ENCODE measurements around the gene LEF1. TPM values are rescaled to one million over a fixed set of nuclear protein-coding genes. Genes with fewer than 3 reads are reported as not detected.

LEF1 gene
- total RNA-seq, 1 donor from 2014 or later: 76.6 TPM

DNA sequence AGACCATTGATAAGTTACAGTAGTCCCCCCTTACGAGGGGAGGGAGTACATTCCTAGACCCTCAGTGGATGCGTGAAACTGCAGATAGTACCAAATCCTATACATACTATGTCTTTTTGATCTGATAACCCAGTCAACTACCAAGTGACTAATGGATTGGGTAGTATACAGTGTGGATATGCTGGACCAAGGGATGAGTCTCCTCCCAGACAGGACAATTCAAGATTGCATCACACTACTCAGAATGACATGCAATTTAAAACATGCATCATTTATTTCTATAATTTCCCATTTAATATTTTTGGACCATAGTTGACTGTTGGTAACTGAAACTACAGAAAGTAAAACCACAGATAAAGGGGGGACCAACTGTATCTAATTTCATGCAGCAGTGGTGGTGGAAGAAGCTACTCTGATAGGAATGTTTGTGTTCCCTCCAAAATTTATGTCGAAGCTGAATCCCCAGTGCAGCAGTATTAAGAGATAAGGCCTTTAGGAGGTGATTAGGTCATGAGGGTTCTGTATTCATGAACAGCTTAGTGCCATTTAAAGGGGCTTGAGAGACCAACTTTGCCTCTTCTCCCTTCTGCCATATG is 167.1 kb downstream of the LEF1 start:
- no peak for DNase-seq (ENCODE audit: low spot score in 2 of 2, unreplicated experiment in 2 of 2)
- H3K9me3 Mint-ChIP-seq: peaks cover 5% of the 10 kb centered on the region
- H3K27me3 Mint-ChIP-seq (ENCODE audit: low read depth): no peaks in the 10 kb centered on the region
- H3K27ac Mint-ChIP-seq: no peak overlapping the region
- TF ChIP-seq, protein P1, sequence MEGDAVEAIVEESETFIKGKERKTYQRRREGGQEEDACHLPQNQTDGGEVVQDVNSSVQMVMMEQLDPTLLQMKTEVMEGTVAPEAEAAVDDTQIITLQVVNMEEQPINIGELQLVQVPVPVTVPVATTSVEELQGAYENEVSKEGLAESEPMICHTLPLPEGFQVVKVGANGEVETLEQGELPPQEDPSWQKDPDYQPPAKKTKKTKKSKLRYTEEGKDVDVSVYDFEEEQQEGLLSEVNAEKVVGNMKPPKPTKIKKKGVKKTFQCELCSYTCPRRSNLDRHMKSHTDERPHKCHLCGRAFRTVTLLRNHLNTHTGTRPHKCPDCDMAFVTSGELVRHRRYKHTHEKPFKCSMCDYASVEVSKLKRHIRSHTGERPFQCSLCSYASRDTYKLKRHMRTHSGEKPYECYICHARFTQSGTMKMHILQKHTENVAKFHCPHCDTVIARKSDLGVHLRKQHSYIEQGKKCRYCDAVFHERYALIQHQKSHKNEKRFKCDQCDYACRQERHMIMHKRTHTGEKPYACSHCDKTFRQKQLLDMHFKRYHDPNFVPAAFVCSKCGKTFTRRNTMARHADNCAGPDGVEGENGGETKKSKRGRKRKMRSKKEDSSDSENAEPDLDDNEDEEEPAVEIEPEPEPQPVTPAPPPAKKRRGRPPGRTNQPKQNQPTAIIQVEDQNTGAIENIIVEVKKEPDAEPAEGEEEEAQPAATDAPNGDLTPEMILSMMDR (IDR thresholded peaks at IDR 0.05; ENCODE audit: unreplicated experiment): no peak
- H3K4me1 Mint-ChIP-seq: peaks cover 8% of the 10 kb centered on the region
- no peak overlapping the region for H3K4me3 Mint-ChIP-seq
- peaks cover 33% of the 10 kb centered on the region for H3K36me3 Mint-ChIP-seq

DNA sequence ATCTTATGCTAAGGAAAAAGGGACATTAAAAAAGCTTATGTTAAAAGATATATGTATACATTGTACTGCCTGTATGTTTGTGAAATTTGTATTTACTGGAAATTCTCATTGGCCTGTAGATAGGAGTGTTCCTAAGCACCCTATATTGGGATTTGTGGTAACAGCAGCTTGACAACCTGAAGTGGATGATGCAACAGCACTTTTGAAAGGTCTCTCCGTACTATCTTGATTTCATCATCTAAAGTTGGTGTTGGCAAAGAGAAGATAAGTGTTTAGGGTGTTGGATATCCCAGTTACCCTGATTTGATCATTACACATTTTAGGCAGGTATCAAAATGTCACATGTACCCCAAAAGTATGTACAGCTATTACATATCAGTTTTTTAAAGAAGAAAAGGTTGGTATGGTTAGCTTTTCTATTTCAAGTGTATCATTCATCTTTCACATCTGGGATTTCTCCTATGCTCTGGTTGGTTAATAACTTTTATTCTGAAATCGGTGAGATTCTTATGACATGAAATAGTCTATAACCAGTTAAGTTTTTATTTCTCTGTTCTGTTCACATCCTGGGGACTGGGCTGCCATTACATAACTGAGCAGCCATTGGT is 168.7 kb downstream of the LEF1 start:
- no peak for DNase-seq (ENCODE audit: low spot score in 2 of 2, unreplicated experiment in 2 of 2)
- TF ChIP-seq, protein P1 (IDR thresholded peaks at IDR 0.05; ENCODE audit: unreplicated experiment): no peak
- Mint-ChIP-seq H3K4me1 (peaks cover 8% of the 10 kb centered on the region), H3K4me3 (no peak overlapping the region), H3K27me3 (ENCODE audit: low read depth) (no peaks in the 10 kb centered on the region), H3K9me3 (peaks cover 5% of the 10 kb centered on the region), H3K27ac (no peak overlapping the region), H3K36me3 (peaks cover 33% of the 10 kb centered on the region)

DNA sequence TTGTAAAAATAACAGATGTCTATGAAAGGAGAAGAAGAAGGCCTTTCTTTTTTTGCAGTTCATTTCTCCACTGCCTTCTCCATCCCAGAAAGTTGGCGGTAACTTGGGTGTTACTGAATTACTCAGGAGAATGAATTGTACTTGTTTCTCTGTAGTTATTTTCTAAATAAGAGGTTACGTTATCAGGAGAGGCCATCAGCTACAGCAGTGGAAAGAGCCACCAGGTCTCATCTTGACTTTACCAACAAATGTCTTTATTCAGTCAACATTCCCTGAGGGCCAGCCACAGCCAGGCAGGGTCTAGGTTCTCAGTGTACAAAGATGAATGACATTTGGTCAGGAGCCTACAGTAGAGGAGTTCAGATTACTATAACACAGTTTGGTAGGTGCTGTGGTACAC is 170.9 kb downstream of the LEF1 start:
- Mint-ChIP-seq H3K4me3 (no peak overlapping the region), H3K9me3 (peaks cover 4% of the 10 kb centered on the region), H3K4me1 (peaks cover 19% of the 10 kb centered on the region), H3K27me3 (ENCODE audit: low read depth) (no peaks in the 10 kb centered on the region), H3K36me3 (peaks cover 29% of the 10 kb centered on the region), H3K27ac (peak overlapping the region; percentile 17)
- DNase-seq (ENCODE audit: low spot score in 2 of 2, unreplicated experiment in 2 of 2): no peak
- TF ChIP-seq, protein P1 (IDR thresholded peaks at IDR 0.05; ENCODE audit: unreplicated experiment): no peak

Other genes with a start within 250 kb of the LEF1 start
- gene CYP2U1, start 237.4 kb downstream of the LEF1 start, total RNA-seq: 6.6 to 7.7 TPM (median 7.0 TPM) in 3 replicates
- 48.8 to 51.9 TPM (median 50.7 TPM) in 3 replicates for gene HADH, start 179.0 kb downstream of the LEF1 start, total RNA-seq

All from mesothelial cell of epicardium (in vitro differentiated cells).